CD14-positive monocyte (primary cell): ENCODE data around the gene MST1. TPM values are rescaled to one million over a fixed set of nuclear protein-coding genes. Genes with fewer than 3 reads are reported as not detected.

Experiments used
- DNase-seq, 3 donors: peaks; one replicate each; pipeline ENCODE4 v3.0.0-alpha.2; 2011 to 2022
- H2AFZ ChIP-seq: 2 replicates; pipeline ENCODE4 v1.6.0; 2012; ENCODE audit warnings: mild to moderate bottlenecking, low read depth, low read length, inconsistent platforms; ENCODE audit not compliant: insufficient read depth, poor library complexity, severe bottlenecking
- H3K27ac ChIP-seq, 2 donors: 1 replicate in 1 of 2; 2 replicates in 1 of 2; pipeline ENCODE4 v1.5.1; 2012 to 2013; ENCODE audit warnings: low read length in 2 of 2, control low read depth in 1 of 2, inconsistent platforms in 1 of 2, low read depth in 1 of 2, mild to moderate bottlenecking in 1 of 2
- H3K27me3 ChIP-seq, 2 donors: one replicate each; pipeline versions ENCODE4 v1.6.0 to v1.6.1; 2011 to 2013; ENCODE audit warnings: low read length in 2 of 2; ENCODE audit not compliant: control insufficient read depth in 2 of 2, insufficient read depth in 2 of 2
- H3K36me3 ChIP-seq, 2 donors: replicated peaks in 1 of 2; 1 replicate in 1 of 2; 2 replicates in 1 of 2; pipeline versions ENCODE4 v1.5.1 to v1.6.1; 2012 to 2013; ENCODE audit warnings: low read length in 2 of 2, control low read depth in 1 of 2, inconsistent platforms in 1 of 2, mild to moderate bottlenecking in 1 of 2; ENCODE audit not compliant: insufficient read depth in 2 of 2, control insufficient read depth in 1 of 2
- H3K4me1 ChIP-seq, 2 donors: 1 replicate in 1 of 2; 2 replicates in 1 of 2; pipeline versions ENCODE4 v1.5.1 to v1.6.1; 2012 to 2013; ENCODE audit warnings: low read length in 2 of 2, control low read depth in 1 of 2, inconsistent platforms in 1 of 2, mild to moderate bottlenecking in 1 of 2, moderate library complexity in 1 of 2; ENCODE audit not compliant: insufficient read depth in 2 of 2, control insufficient read depth in 1 of 2
- H3K4me2 ChIP-seq: replicated peaks from 2 replicates; pipeline ENCODE3; 2012; ENCODE audit warnings: low read length, moderate library complexity, mild to moderate bottlenecking; ENCODE audit not compliant: poor library complexity, severe bottlenecking; ENCODE audit errors: extremely low read depth
- H3K4me3 ChIP-seq, 3 experiments: fragments of 200-600 bp in 1 of 3; sonication (generic) in 1 of 3; replicated peaks in 1 of 3; 1 replicate in 2 of 3; 2 replicates in 1 of 3; pipeline ENCODE4 v1.5.1; 2011 to 2013; ENCODE audit warnings: low read length in 3 of 3, mild to moderate bottlenecking in 3 of 3, control low read depth in 2 of 3, low read depth in 2 of 3, inconsistent platforms in 1 of 3, moderate library complexity in 1 of 3
- H3K79me2 ChIP-seq: 2 replicates; pipeline ENCODE4 v1.6.0; 2012; ENCODE audit warnings: mild to moderate bottlenecking, control low read depth, inconsistent platforms, low read length, moderate library complexity; ENCODE audit not compliant: insufficient read depth
- H3K9ac ChIP-seq: 2 replicates; pipeline ENCODE4 v1.6.0; 2017; ENCODE audit warnings: low read length, mild to moderate bottlenecking; ENCODE audit not compliant: insufficient read depth, poor library complexity, severe bottlenecking
- H3K9me3 ChIP-seq, 2 donors: replicated peaks in 1 of 2; 1 replicate in 1 of 2; 2 replicates in 1 of 2; pipeline versions ENCODE4 v1.5.1 to v1.6.1; 2012 to 2013; ENCODE audit warnings: low read length in 2 of 2, control low read depth in 1 of 2; ENCODE audit not compliant: control insufficient read depth in 1 of 2, insufficient read depth in 1 of 2
- H4K20me1 ChIP-seq: 2 replicates; pipeline ENCODE4 v1.6.0; 2012; ENCODE audit warnings: mild to moderate bottlenecking, low read length, control low read depth, moderate library complexity; ENCODE audit not compliant: insufficient read depth
- H3K27ac Mint-ChIP-seq, 7 donors: one replicate each; pipeline ENCODE4 v1.8.0; 2020; ENCODE audit warnings: mild to moderate bottlenecking in 7 of 7, mixed read lengths in 7 of 7, moderate library complexity in 6 of 7, inconsistent platforms in 2 of 7
- H3K27me3 Mint-ChIP-seq, 3 donors: one replicate each; pipeline ENCODE4 v1.8.0; 2021 to 2022; ENCODE audit warnings: low read depth in 3 of 3, mild to moderate bottlenecking in 3 of 3, mixed read lengths in 3 of 3, moderate library complexity in 3 of 3, inconsistent platforms in 1 of 3
- H3K36me3 Mint-ChIP-seq, 2 donors: one replicate each; pipeline ENCODE4 v1.8.0; 2020; ENCODE audit warnings: mixed read lengths in 2 of 2, inconsistent platforms in 1 of 2, mild to moderate bottlenecking in 1 of 2
- H3K4me1 Mint-ChIP-seq: one replicate; pipeline ENCODE4 v1.8.0; 2020; ENCODE audit warnings: mild to moderate bottlenecking, mixed read lengths
- H3K4me3 Mint-ChIP-seq, 2 donors: one replicate each; pipeline ENCODE4 v1.8.0; 2020; ENCODE audit warnings: mild to moderate bottlenecking in 2 of 2, mixed read lengths in 2 of 2, moderate library complexity in 1 of 2
- H3K9me3 Mint-ChIP-seq, 7 donors: one replicate each; pipeline ENCODE4 v1.8.0; 2020 to 2022; ENCODE audit warnings: mixed read lengths in 7 of 7, mild to moderate bottlenecking in 6 of 7, moderate library complexity in 6 of 7, inconsistent platforms in 2 of 7
- CTCF ChIP-seq: fragments of 200-600 bp; IDR thresholded peaks from one replicate; pipeline ENCODE4 v1.8.0; 2022; ENCODE audit warnings: antibody characterized with exemption, mild to moderate bottlenecking
- WGBS: methylation state at CpG from one replicate; pipeline ENCODE4 v1.1.5; 2013; ENCODE audit warnings: missing lambda C conversion rate; ENCODE audit not compliant: insufficient coverage; 5-methylcytosine and 5-hydroxymethylcytosine counted together
- intact Hi-C, 2 donors: fragments of 100-400 bp; cut with micrococcal nuclease; formaldehyde crosslinking; loops; one replicate each; pipeline versions ENCODE4 v1.15.0 to v1.15.1; 2023
- polyA plus RNA-seq, 3 donors: library from polyadenylated mRNA; depleted of rRNA in 1 of 3; unstranded in 2 of 3; stranded (reverse) in 1 of 3; fragments of 300-500 nt in 2 of 3; fragments of >200 nt in 1 of 3; fragmentation: Illumina TruSeq in 2 of 3; gene quantifications; 1 replicate in 2 of 3; 2 replicates in 1 of 3; pipeline ENCODE4 v1.2.3, GENCODE V29; 2012 to 2021

The MST1 gene
- polyA plus RNA-seq, 3 donors: 0.28 to 17.8 TPM; not detected in 1

GRCh38 chr3:49647741-49648140 lies 41.5 kb downstream of the MST1 start:
- WGBS: 50% methylated on average over 2 of the region's 2 CpGs
- intact Hi-C loops: no loop called here
- H3K27me3 ChIP-seq: no peaks in the 10 kb centered on the region

DNA sequence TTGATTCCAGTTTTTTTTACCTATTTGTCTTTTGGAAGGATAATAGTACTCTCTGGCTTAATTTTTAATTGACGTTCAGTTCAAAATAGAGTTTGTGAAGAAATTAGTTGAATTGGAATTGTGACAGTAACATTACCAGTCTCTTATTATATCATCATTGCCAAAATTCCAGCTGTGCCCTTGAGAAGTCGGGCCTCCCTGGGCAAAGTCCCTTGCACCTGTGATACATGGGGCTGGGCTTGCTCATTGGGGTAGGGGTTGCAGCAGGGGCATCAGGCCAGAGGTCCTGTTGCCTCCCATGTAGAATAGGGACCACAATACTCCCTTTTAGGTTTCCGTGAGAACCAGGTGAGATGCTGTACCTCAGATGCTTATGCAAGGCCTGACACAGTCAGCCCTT lies 43.0 kb downstream of the MST1 start:
- intact Hi-C loops: no loop called here
- Mint-ChIP-seq H3K4me3 (no peak overlapping the region), H3K9me3 (no peaks in the 10 kb centered on the region), H3K4me1 (no peaks in the 10 kb centered on the region), H3K36me3 (no peaks in the 10 kb centered on the region), H3K27ac (peak overlapping the region in 1 of 7 donors; percentile 12), H3K27me3 (peaks cover 0 to 5% (median 3%) of the 10 kb centered on the region in 3 donors)
- no peak for DNase-seq
- H3K27ac ChIP-seq: no peak overlapping the region
- H3K9me3 ChIP-seq: no peaks in the 10 kb centered on the region
- H3K9ac ChIP-seq: no peak overlapping the region
- no peak for TF ChIP-seq CTCF
- H4K20me1 ChIP-seq: no peaks in the 10 kb centered on the region
- 100% methylated on average over 1 of the region's 3 CpGs for WGBS
- no peak overlapping the region for H3K4me3 ChIP-seq
- H3K4me1 ChIP-seq: no peaks in the 10 kb centered on the region
- no peaks in the 10 kb centered on the region for H3K79me2 ChIP-seq
- H3K27me3 ChIP-seq: no peaks in the 10 kb centered on the region
- H3K36me3 ChIP-seq: no peaks in the 10 kb centered on the region
- H3K4me2 ChIP-seq: no peak overlapping the region
- H2AFZ ChIP-seq: no peak overlapping the region

More at GRCh38 chr3:49647741-49648140, 41.5 kb downstream of the MST1 start:
- Histone ChIP-seq H3K79me2 (no peaks in the 10 kb centered on the region), H3K36me3 (no peaks in the 10 kb centered on the region), H3K9ac (no peak overlapping the region), H3K4me3 (no peak overlapping the region), H2AFZ (no peak overlapping the region), H3K4me1 (no peaks in the 10 kb centered on the region), H4K20me1 (no peaks in the 10 kb centered on the region), H3K27ac (no peak overlapping the region), H3K9me3 (no peaks in the 10 kb centered on the region), H3K4me2 (no peak overlapping the region)
- H3K4me3 Mint-ChIP-seq: no peak overlapping the region
- H3K4me1 Mint-ChIP-seq: no peaks in the 10 kb centered on the region
- no peak for DNase-seq
- no peaks in the 10 kb centered on the region for H3K36me3 Mint-ChIP-seq
- TF ChIP-seq CTCF: no peak
- H3K27ac Mint-ChIP-seq: no peak overlapping the region
- no peaks in the 10 kb centered on the region for H3K9me3 Mint-ChIP-seq
- peaks cover 0 to 5% (median 0%) of the 10 kb centered on the region in 3 donors for H3K27me3 Mint-ChIP-seq
